Natural killer cell (primary cell): ENCODE results near the gene COA4. TPM values are rescaled to one million over a fixed set of nuclear protein-coding genes. Genes with fewer than 3 reads are reported as not detected.
A peak's percentile ranks its signal among the peaks of the same experiment; 100 is the strongest.

Experiments used
- ATAC-seq, 3 donors: fragments of 150-1000 bp in 2 of 3; fragments of 200-7000 bp in 1 of 3; cut with Tn5 transposase; 1 replicate in 1 of 3; 2 replicates in 2 of 3; pipeline ENCODE4 v1.10.0; 2021; ENCODE audit warnings: mild to moderate bottlenecking in 2 of 3, moderate library complexity in 2 of 3
- DNase-seq, 2 donors: peaks; one replicate each; pipeline versions ENCODE4 v3.0.0 to v3.0.0-alpha.2; 2013 to 2021; ENCODE audit warnings: mixed read lengths in 1 of 2
- H3K27ac ChIP-seq: one replicate; pipeline ENCODE4 v1.5.1; 2013; ENCODE audit warnings: mild to moderate bottlenecking, low read length
- H3K27me3 ChIP-seq: one replicate; pipeline ENCODE4 v1.6.1; 2013; ENCODE audit warnings: low read length; ENCODE audit not compliant: control insufficient read depth, insufficient read depth
- H3K36me3 ChIP-seq: one replicate; pipeline ENCODE4 v1.6.1; 2013; ENCODE audit warnings: low read length; ENCODE audit not compliant: control insufficient read depth, insufficient read depth
- H3K4me1 ChIP-seq: one replicate; pipeline ENCODE4 v1.6.1; 2013; ENCODE audit warnings: low read length; ENCODE audit not compliant: control insufficient read depth, insufficient read depth
- H3K4me3 ChIP-seq: one replicate; pipeline ENCODE4 v1.5.1; 2013; ENCODE audit warnings: low read length
- H3K9me3 ChIP-seq: one replicate; pipeline ENCODE4 v1.6.1; 2013; ENCODE audit warnings: low read length; ENCODE audit not compliant: control insufficient read depth, insufficient read depth
- H3K27ac Mint-ChIP-seq, 2 donors: one replicate each; pipeline ENCODE4 v1.8.0; 2022; ENCODE audit warnings: mild to moderate bottlenecking in 2 of 2, mixed read lengths in 2 of 2, moderate library complexity in 1 of 2
- H3K27me3 Mint-ChIP-seq, 2 donors: one replicate each; pipeline ENCODE4 v1.8.0; 2022; ENCODE audit warnings: low read depth in 2 of 2, mixed read lengths in 2 of 2
- H3K36me3 Mint-ChIP-seq: one replicate; pipeline ENCODE4 v1.8.0; 2022; ENCODE audit warnings: mixed read lengths
- H3K4me1 Mint-ChIP-seq, 2 donors: one replicate each; pipeline ENCODE4 v1.8.0; 2022; ENCODE audit warnings: mixed read lengths in 2 of 2
- H3K4me3 Mint-ChIP-seq: one replicate; pipeline ENCODE4 v1.8.0; 2022; ENCODE audit warnings: mild to moderate bottlenecking, moderate library complexity, mixed read lengths
- H3K9me3 Mint-ChIP-seq, 2 donors: one replicate each; pipeline ENCODE4 v1.8.0; 2022; ENCODE audit warnings: mixed read lengths in 2 of 2
- WGBS: methylation state at CpG from one replicate; pipeline ENCODE4 v1.1.7; 2013; ENCODE audit warnings: missing lambda C conversion rate; ENCODE audit not compliant: insufficient coverage; 5-methylcytosine and 5-hydroxymethylcytosine counted together
- intact Hi-C: fragments of 100-400 bp; cut with micrococcal nuclease; formaldehyde crosslinking; loops from one replicate; pipeline ENCODE4 v1.14.2; 2022
- total RNA-seq, 4 donors: library from RNA; stranded (reverse); fragments of 120-200 nt in 1 of 4; gene quantifications; one replicate each; pipeline versions ENCODE4 v1.2.3 to v1.2.4, GENCODE V29; 2013 to 2022
- TF ChIP-seq, protein P1 (sequence below): fragments of 200-600 bp; IDR thresholded peaks from one replicate; pipeline ENCODE4 v1.8.0; 2022; ENCODE audit warnings: antibody characterized with exemption

Gene COA4
- total RNA-seq, 3 donors from 2014 or later (not counting 1 experiment from before 2014, with no cell fraction given) = 23.0 to 32.9 (median 26.0) TPM

DNA sequence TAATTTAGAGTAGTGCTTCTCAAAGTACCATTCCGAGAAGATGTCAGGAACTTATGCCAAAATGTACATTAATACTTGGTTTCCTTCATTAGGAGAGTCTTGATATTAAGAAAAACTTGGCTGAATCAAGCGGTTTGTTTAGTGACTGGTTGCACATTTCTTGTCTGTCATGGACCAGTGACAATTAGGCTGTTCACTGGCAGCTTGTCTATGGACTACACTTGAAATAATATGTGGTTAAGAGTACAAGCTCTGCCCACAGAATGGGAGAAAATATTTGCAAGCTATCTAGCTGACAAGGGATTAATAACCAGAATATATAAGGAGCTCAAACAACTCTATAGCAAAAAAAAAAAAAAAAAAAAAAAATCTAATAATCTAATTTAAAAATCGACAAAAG is 24.6 kb downstream of the COA4 start:
- Mint-ChIP-seq H3K27me3 (no peaks in the 10 kb centered on the region), H3K27ac (no peak overlapping the region), H3K36me3 (no peaks in the 10 kb centered on the region), H3K9me3 (no peaks in the 10 kb centered on the region), H3K4me3 (no peak overlapping the region), H3K4me1 (no peaks in the 10 kb centered on the region)
- no peak for DNase-seq
- intact Hi-C loops = no loop called here
- H3K27me3 ChIP-seq = no peaks in the 10 kb centered on the region
- WGBS = 100% methylated on average over 3 of the region's 3 CpGs
- peaks cover 3% of the 10 kb centered on the region for H3K36me3 ChIP-seq
- TF ChIP-seq, protein P1, sequence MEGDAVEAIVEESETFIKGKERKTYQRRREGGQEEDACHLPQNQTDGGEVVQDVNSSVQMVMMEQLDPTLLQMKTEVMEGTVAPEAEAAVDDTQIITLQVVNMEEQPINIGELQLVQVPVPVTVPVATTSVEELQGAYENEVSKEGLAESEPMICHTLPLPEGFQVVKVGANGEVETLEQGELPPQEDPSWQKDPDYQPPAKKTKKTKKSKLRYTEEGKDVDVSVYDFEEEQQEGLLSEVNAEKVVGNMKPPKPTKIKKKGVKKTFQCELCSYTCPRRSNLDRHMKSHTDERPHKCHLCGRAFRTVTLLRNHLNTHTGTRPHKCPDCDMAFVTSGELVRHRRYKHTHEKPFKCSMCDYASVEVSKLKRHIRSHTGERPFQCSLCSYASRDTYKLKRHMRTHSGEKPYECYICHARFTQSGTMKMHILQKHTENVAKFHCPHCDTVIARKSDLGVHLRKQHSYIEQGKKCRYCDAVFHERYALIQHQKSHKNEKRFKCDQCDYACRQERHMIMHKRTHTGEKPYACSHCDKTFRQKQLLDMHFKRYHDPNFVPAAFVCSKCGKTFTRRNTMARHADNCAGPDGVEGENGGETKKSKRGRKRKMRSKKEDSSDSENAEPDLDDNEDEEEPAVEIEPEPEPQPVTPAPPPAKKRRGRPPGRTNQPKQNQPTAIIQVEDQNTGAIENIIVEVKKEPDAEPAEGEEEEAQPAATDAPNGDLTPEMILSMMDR = no peak
- H3K27ac ChIP-seq = no peak overlapping the region
- H3K4me1 ChIP-seq = no peaks in the 10 kb centered on the region
- no peaks in the 10 kb centered on the region for H3K9me3 ChIP-seq
- ATAC-seq = no peak
- H3K4me3 ChIP-seq = no peak overlapping the region

DNA sequence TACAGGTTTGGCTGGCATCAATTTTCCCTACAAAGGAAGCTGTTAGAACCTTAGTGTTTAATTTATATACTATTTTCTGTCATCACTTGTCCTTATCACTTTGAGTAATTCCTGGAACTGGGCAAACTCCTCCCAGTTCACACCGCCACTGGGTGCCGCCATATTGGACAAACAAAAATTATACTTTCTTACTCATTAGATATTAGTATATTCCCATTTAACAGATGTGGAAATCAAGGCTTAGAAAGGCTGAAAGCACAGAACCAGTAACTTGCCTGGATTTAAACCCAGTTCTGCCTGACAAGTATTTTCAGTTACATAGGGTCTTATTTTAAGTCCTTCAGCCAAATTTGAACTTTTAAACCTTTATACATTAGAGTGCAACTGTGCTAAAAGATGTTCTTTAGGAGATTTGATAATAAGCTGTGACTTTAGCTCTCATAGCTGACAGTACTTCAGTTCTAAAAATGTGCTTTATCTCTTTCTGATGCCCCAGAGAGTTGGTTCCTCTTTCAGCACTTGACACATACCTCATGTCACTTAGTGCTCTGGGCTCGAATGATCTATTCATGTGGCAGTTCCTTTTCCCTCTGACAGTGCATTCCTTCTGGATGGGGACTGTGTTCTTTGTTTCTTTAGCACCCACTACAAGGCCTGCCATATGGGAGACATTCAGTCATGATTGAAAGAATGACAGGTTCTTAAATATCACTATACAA is 25.4 kb downstream of the COA4 start:
- no peak overlapping the region for H3K27ac ChIP-seq
- TF ChIP-seq, protein P1 = no peak
- 27% methylated on average over 1 of the region's 3 CpGs for WGBS
- intact Hi-C loops = no loop called here
- peaks cover 3% of the 10 kb centered on the region for H3K36me3 ChIP-seq
- Mint-ChIP-seq H3K4me1 (no peaks in the 10 kb centered on the region), H3K9me3 (no peaks in the 10 kb centered on the region), H3K27ac (no peak overlapping the region), H3K4me3 (no peak overlapping the region), H3K36me3 (no peaks in the 10 kb centered on the region), H3K27me3 (no peaks in the 10 kb centered on the region)
- DNase-seq = no peak
- ATAC-seq = no peak
- H3K9me3 ChIP-seq = no peaks in the 10 kb centered on the region
- no peaks in the 10 kb centered on the region for H3K4me1 ChIP-seq
- H3K27me3 ChIP-seq = no peaks in the 10 kb centered on the region
- H3K4me3 ChIP-seq = no peak overlapping the region

- no peaks in the 10 kb centered on the region for H3K4me1 Mint-ChIP-seq
- no peak overlapping the region for H3K27ac Mint-ChIP-seq
- H3K4me3 ChIP-seq = no peak overlapping the region
- H3K27ac ChIP-seq = no peak overlapping the region
- no peaks in the 10 kb centered on the region for H3K9me3 Mint-ChIP-seq
- intact Hi-C loops = no loop called here
- H3K36me3 ChIP-seq = peaks cover 4% of the 10 kb centered on the region
- H3K36me3 Mint-ChIP-seq = no peaks in the 10 kb centered on the region
- H3K4me1 ChIP-seq = no peaks in the 10 kb centered on the region
- TF ChIP-seq, protein P1 = no peak
- no peaks in the 10 kb centered on the region for H3K27me3 Mint-ChIP-seq
- no peaks in the 10 kb centered on the region for H3K27me3 ChIP-seq
- ATAC-seq (no peak), DNase-seq (no peak)
- H3K4me3 Mint-ChIP-seq = no peak overlapping the region
- H3K9me3 ChIP-seq = no peaks in the 10 kb centered on the region
These were observed 37.6 kb downstream of the COA4 start for GRCh38 chr11:73839123-73839457.

GRCh38 chr11:73838443-73839122 is 38.1 kb downstream of the COA4 start:
- H3K4me1 ChIP-seq = no peaks in the 10 kb centered on the region
- H3K27me3 ChIP-seq = no peaks in the 10 kb centered on the region
- no peaks in the 10 kb centered on the region for H3K36me3 Mint-ChIP-seq
- peak overlapping the region in 1 of 2 donors; percentile 18 for H3K27ac Mint-ChIP-seq
- WGBS = 98% methylated on average over 3 of the region's 3 CpGs
- peaks cover 3% of the 10 kb centered on the region for H3K36me3 ChIP-seq
- H3K4me1 Mint-ChIP-seq = no peaks in the 10 kb centered on the region
- intact Hi-C loops = no loop called here
- TF ChIP-seq, protein P1 = no peak
- H3K27ac ChIP-seq = no peak overlapping the region
- H3K9me3 Mint-ChIP-seq = no peaks in the 10 kb centered on the region
- H3K27me3 Mint-ChIP-seq = no peaks in the 10 kb centered on the region
- ATAC-seq = no peak
- H3K9me3 ChIP-seq = no peaks in the 10 kb centered on the region
- no peak overlapping the region for H3K4me3 Mint-ChIP-seq
- no peak overlapping the region for H3K4me3 ChIP-seq
- DNase-seq = no peak
